Measurements from ENCODE around the gene ARRDC1.
"Not testable (repeated sequence)": the region's sequence is repeated elsewhere in the genome, so short reads cannot be mapped to it uniquely, and the experiment has no call there.

The ARRDC1 gene, protein sequence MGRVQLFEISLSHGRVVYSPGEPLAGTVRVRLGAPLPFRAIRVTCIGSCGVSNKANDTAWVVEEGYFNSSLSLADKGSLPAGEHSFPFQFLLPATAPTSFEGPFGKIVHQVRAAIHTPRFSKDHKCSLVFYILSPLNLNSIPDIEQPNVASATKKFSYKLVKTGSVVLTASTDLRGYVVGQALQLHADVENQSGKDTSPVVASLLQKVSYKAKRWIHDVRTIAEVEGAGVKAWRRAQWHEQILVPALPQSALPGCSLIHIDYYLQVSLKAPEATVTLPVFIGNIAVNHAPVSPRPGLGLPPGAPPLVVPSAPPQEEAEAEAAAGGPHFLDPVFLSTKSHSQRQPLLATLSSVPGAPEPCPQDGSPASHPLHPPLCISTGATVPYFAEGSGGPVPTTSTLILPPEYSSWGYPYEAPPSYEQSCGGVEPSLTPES

DNA sequence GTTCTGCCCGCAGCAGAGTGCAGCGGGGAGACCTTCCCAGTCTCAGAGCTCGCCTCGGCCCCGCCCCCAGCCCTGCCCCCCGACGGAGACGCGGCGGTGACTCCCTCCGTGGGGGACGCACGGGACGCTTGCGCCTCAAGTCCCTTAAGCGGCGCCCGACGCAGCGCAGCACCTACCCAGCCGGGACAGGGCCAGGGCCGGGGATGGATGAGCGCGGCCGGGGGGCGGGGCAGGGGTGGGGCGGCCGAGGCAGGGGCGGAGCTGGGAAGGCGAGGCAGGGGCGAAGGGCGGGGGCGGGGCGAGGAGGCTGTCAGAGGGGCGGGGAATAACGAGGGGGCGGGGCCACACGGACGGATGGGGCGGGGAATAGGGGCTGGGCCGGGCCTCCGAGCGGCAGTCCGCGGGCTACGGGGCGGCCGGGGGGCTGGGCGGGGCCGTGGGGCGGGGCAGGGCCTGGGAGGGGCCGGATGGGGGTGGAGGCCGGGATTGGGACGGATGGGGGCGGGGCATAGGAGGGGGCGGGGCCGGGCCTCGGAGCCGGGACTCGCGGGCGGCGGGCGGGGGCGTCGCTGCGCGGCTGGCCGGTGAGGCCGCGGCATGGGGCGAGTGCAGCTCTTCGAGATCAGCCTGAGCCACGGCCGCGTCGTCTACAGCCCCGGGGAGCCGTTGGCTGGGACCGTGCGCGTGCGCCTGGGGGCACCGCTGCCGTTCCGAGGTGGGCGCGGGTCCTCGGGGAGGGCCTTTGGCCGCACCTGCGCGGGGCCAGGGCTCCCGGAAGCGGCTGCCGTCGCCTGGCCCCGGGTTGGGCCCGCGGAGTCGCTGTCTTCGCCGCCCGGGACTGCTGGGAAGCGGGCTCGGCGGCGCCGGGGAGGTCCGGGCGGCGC lies at the start of gene ARRDC1:
Gene ARRDC1 (plus strand): TSS at position 566 of the 884 bp plus-strand sequence. CDS start 32 bp downstream, at position 598.
- H3K9me3 Mint-ChIP-seq, result no peaks in the 10 kb centered on the region
- no peaks in the 10 kb centered on the region for H3K36me3 Mint-ChIP-seq (ENCODE audit: low read depth)
- peaks cover 22% of the 10 kb centered on the region for H3K4me1 Mint-ChIP-seq (ENCODE audit: low read depth)
- no peak within 1 kb of the TSS for H3K27ac Mint-ChIP-seq
- H3K4me3 Mint-ChIP-seq, result peak within 1 kb of the TSS; percentile 85
- no peaks in the 10 kb centered on the region for H3K27me3 Mint-ChIP-seq

DNA sequence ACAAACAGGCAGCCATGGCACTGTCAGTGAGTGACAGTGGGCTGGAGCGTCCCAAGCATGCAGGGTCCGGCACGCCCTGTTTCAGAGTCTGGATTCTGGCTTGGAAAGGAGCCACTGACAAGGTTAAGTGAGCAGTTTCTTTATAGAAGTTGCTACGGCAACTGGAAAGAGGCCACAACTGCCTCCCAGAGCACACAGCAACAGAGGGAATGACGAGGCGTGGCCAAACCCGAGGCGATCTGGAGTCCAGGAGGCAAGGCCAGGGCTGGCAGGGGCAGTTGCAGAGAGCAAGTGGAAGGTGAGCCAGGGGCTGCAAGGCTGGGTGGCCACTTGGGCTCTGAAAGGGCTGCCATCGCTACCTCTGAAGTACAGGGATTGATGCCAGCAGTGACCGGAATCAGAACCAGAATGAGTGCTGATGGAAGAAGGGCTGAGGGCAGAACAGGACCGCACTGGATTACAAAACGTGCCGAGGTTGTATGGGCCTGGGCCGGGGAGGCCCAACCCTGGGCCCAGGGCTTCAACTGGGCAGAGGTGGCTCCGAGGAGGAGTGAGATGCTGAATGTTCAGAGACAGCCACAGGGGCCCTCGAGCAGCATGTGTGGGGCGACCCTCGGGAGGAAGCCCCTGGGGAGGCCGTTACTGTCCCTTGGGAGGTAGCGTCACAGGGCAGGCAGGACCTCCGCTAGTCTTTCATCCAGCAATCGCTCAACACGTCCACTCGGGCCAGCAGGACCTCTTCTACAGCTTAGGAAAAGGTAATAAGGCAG lies 49.2 kb upstream of the ARRDC1 start:
- Mint-ChIP-seq H3K9me3 (no peaks in the 10 kb centered on the region), H3K36me3 (ENCODE audit: low read depth) (peaks cover 45% of the 10 kb centered on the region), H3K27me3 (no peaks in the 10 kb centered on the region), H3K4me1 (ENCODE audit: low read depth) (peaks cover 8% of the 10 kb centered on the region), H3K4me3 (no peak overlapping the region), H3K27ac (no peak overlapping the region)

DNA sequence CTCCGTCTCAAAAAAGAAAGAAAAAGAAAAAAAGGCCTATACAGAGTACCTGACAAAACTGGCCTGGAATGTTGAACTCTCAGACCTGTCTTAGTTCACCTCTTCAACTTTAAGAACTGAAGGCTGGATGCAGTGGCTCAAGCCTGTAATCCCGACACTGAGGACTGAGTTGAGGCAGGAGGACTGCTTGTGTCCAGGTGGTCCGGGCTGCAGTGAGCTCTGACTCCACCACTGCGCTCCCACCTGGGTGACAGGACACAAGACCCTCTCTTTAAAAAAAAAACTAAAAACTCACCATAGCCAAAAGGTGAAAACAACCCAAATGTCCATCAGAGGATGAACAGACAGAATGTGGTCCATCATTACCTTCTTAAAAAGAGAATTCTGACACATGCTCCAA lies 47.4 kb upstream of the ARRDC1 start:
- Mint-ChIP-seq H3K36me3 (ENCODE audit: low read depth) (peaks cover 49% of the 10 kb centered on the region), H3K4me3 (no peak overlapping the region), H3K27me3 (no peaks in the 10 kb centered on the region), H3K4me1 (ENCODE audit: low read depth) (peaks cover 4% of the 10 kb centered on the region), H3K9me3 (no peaks in the 10 kb centered on the region), H3K27ac (no peak overlapping the region)

DNA sequence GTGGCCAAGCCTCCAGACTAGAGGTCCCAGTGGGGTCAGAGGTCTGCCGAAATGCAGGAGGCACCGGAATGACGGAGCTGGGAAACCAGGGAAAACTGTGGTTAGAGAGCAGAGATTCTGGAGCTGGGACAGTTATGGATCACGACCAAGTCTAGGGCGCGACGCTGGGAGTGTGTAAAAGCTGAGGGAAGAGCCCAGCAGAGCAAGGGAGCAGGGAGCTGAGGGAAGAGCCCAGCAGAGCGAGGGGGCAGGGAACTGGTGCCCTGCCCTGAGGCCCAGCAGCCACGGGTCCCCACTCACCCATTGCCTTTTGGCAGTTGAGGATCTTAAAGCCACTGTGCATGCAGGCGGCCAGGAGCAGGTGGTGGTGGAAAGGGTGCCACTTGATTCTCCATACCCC lies 41.4 kb upstream of the ARRDC1 start:
- Mint-ChIP-seq H3K27ac (no peak overlapping the region), H3K9me3 (no peaks in the 10 kb centered on the region), H3K36me3 (ENCODE audit: low read depth) (peaks cover 42% of the 10 kb centered on the region), H3K4me3 (no peak overlapping the region), H3K27me3 (no peaks in the 10 kb centered on the region), H3K4me1 (ENCODE audit: low read depth) (no peaks in the 10 kb centered on the region)

DNA sequence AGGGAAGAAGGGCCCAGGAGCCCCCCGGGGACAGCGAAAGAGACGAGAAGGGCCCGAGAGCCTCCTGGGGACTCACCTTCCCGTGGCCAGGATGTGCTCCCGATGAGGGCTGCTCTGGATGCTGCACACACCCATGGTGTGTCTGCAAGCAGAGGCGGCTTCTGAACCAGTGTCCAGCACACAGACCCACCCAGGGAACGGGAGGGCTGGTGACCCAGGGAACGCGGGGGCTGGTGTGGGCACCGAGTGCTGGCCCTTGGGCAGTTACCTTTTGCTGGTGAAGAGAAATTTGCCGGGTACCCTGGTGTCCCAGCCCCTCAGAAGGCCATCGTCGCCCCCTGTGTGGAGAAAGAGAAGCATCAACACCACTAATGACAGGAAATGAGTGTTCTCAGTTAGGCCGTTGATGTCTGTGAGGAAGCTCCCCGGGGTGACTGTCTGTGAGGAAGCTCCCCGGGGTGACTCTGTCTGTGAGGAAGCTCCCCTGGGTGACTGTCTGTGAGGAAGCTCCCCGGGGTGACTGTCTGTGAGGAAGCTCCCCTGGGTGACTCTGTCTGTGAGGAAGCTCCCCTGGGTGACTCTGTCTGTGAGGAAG lies 40.6 kb upstream of the ARRDC1 start:
- no peaks in the 10 kb centered on the region for H3K4me1 Mint-ChIP-seq (ENCODE audit: low read depth)
- H3K27ac Mint-ChIP-seq, result no peak overlapping the region
- H3K36me3 Mint-ChIP-seq (ENCODE audit: low read depth), result peaks cover 39% of the 10 kb centered on the region
- H3K27me3 Mint-ChIP-seq, result no peaks in the 10 kb centered on the region
- H3K4me3 Mint-ChIP-seq, result no peak overlapping the region
- no peaks in the 10 kb centered on the region for H3K9me3 Mint-ChIP-seq

DNA sequence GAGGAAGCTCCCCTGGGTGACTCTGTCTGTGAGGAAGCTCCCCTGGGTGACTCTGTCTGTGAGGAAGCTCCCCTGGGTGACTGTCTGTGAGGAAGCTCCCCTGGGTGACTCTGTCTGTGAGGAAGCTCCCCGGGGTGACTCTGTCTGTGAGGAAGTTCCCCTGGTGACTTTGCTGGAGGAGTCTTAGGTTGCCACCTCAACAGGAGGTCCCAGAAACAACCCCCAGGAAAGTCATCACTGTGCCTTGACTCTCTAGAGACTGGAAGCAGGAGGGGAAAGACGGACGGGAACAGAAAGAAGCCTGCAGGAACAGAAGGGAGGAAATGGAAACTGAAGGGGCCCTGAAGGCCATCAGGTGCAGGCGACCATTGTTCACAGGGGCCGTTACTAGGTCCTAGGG lies 37.0 kb upstream of the ARRDC1 start:
- H3K36me3 Mint-ChIP-seq (ENCODE audit: low read depth), result peaks cover 35% of the 10 kb centered on the region
- H3K4me1 Mint-ChIP-seq (ENCODE audit: low read depth); H3K4me3 Mint-ChIP-seq; H3K27me3 Mint-ChIP-seq; H3K27ac Mint-ChIP-seq; H3K9me3 Mint-ChIP-seq: not testable (repeated sequence)

DNA sequence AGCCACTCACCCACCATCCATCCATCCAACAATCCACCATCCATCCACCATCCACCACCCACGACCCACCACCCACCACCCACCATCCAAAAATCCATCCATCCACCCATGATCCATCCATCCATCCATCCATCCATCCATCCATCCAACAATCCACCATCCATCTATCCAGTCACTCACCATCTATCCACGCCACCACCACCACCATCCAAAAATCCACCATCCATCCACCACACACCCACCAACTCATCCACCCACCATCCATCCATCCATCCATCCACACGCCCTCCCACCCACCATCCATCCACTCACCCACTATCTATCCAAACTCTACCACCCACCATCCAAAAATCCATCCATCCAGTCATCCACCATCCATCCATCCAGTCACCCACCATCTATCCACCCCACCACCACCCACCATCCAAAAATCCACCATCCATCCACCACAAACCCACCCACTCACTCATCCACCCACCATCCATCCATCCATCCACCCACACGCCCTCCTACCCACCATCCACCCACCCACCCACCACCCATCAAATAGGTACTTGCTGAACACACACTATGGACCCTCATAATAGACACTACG lies 35.8 kb upstream of the ARRDC1 start:
- Mint-ChIP-seq H3K27me3 (no peaks in the 10 kb centered on the region), H3K9me3 (no peaks in the 10 kb centered on the region), H3K4me3 (no peak overlapping the region), H3K36me3 (ENCODE audit: low read depth) (peaks cover 35% of the 10 kb centered on the region), H3K4me1 (ENCODE audit: low read depth) (no peaks in the 10 kb centered on the region), H3K27ac (no peak overlapping the region)

DNA sequence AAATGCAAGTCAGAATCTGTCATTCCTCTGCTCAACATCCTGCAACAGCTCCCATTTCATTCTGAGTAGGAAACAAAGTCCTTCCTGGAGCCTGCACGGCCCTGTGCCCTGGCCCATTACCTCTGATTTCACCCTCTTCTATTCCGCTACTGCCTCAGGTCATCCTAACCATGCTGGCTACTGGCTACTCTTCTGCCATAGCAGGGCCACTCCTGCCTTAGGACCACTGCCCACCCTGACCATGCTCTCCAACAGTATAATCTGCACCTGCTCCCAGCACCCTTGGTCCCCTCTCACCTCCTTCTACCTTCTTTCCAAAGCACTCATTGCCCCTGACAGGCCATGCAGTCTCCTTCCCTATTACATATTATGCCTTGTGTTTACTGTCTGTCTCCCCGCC lies 34.9 kb upstream of the ARRDC1 start:
- peaks cover 8% of the 10 kb centered on the region for H3K4me1 Mint-ChIP-seq (ENCODE audit: low read depth)
- no peaks in the 10 kb centered on the region for H3K27me3 Mint-ChIP-seq
- no peak overlapping the region for H3K4me3 Mint-ChIP-seq
- H3K27ac Mint-ChIP-seq, result peak overlapping the region; percentile 0
- no peaks in the 10 kb centered on the region for H3K9me3 Mint-ChIP-seq
- H3K36me3 Mint-ChIP-seq (ENCODE audit: low read depth), result peaks cover 43% of the 10 kb centered on the region

DNA sequence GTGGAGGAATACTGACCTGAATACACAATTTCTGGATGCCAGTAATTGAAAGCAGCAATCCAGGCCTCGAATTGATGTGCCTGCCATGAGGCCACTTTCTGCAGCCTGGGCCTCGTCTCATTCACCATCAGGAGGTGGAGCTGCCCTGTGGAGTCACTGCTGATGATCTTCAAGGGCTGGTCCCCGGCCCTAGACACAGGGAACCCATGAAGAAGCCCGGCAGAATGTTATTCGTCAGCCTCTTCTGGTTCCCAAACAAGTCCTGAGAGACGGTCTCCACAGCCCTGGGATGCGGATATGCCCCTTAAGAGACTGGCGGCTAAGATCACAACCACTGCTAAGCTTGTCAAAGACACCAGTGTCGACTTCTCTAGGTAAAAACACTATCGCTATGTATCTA lies 31.3 kb upstream of the ARRDC1 start:
- H3K27ac Mint-ChIP-seq, result no peak overlapping the region
- peaks cover 53% of the 10 kb centered on the region for H3K36me3 Mint-ChIP-seq (ENCODE audit: low read depth)
- H3K9me3 Mint-ChIP-seq, result no peaks in the 10 kb centered on the region
- peaks cover 36% of the 10 kb centered on the region for H3K4me1 Mint-ChIP-seq (ENCODE audit: low read depth)
- no peak overlapping the region for H3K4me3 Mint-ChIP-seq
- no peaks in the 10 kb centered on the region for H3K27me3 Mint-ChIP-seq

DNA sequence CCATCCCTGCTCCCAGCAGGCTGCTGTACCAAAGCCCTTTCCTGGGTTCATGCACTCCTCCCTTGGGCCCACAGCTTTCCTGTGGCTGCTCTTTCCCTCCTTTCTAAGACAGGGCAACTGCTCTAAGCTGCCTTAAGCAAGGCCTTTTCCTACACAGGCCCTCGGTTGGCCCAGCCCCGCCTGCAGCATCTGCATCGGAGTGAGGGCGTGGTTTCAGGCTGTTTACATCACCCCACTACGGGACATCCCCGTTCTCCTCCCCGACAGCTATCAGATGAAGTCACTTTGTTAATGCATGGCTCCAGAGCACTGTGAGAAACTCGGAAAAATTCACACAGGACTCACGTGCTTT lies 30.1 kb upstream of the ARRDC1 start:
- Mint-ChIP-seq H3K36me3 (ENCODE audit: low read depth) (peaks cover 47% of the 10 kb centered on the region), H3K9me3 (no peaks in the 10 kb centered on the region), H3K27ac (peak overlapping the region; percentile 28), H3K27me3 (no peaks in the 10 kb centered on the region), H3K4me3 (no peak overlapping the region), H3K4me1 (ENCODE audit: low read depth) (peaks cover 39% of the 10 kb centered on the region)

DNA sequence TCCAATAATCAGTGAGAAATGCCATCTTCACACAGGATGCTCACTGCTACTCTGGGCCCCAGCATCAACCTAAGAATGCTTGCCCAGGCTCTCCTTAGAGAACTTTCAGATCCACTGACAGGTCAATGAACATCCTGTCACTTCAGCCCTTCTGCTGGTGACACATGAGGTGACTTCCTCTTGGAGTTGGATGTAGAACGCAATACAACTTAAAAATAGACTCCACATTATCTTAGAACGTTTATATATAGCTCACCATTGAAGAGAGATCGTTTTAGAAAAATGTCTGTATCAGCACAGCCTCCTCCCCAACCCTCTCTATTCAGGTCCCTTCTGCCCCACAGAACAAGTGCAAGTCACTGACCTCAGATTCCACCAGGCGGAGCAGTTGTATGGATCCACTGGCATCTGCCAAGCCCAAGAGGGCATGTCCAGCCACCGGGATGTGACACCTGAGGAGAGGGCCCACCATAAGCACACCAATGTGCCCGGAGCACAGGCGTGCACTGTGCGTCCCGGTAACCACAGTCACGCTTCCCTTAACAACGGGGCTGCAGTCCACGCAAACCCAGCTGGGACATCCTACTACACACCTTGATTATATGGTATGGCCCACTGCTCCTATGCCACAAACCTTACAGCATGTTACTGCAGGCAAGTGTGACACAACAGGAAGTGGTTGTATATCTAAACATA lies 29.6 kb upstream of the ARRDC1 start:
- no peaks in the 10 kb centered on the region for H3K9me3 Mint-ChIP-seq
- peaks cover 42% of the 10 kb centered on the region for H3K36me3 Mint-ChIP-seq (ENCODE audit: low read depth)

DNA sequence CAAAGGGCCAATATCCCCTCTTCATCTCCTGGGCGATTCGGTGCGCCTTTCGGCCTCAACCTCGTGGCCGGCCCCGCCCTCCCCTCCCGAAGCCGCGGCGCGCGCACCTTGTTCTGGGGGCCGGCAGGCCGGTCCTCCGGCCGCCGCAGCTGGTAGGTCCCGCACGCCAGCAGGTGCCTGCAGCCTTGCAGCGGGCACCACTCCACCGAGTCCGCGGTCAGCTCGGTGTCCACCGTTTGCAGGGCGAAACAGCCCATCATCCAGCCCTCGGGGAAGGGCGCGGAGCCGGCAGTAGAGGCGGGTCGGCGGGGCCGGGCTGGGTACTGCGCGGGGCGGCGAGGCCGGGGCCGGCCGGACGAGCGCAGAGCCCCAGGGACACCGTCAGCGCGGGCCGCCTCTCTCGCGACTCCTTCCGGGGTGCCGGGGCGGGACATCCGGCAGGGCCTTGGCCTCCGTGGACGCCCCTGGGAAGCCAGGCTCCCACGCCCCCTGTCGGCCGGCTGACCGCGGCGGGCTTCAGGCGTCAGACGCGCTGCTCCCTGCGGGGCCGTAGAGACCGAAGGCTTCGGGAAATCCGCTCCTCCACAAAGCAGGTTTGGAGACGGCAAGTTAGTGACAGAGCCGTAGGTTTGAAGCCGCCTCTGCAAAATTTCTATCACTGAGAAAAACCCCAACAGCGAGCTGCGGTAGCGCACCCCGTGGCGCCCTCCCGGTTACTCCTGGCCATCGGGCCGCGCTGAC lies 26.8 kb upstream of the ARRDC1 start, which contains the start of gene DPH7:
Gene DPH7 (minus strand): TSS at position 408 of the 741 bp plus-strand sequence. CDS start 148 bp downstream, at position 260.
- peak within 1 kb of the TSS; percentile 82 for H3K27ac Mint-ChIP-seq
- H3K9me3 Mint-ChIP-seq, result no peaks in the 10 kb centered on the region
- H3K4me3 Mint-ChIP-seq, result peak within 1 kb of the TSS; percentile 91
- H3K4me1 Mint-ChIP-seq (ENCODE audit: low read depth), result peaks cover 39% of the 10 kb centered on the region
- no peaks in the 10 kb centered on the region for H3K27me3 Mint-ChIP-seq
- peaks cover 51% of the 10 kb centered on the region for H3K36me3 Mint-ChIP-seq (ENCODE audit: low read depth)

More for the DNA sequence above, 29.6 kb upstream of the ARRDC1 start:
- H3K4me1 Mint-ChIP-seq (ENCODE audit: low read depth), result peaks cover 39% of the 10 kb centered on the region
- peak overlapping the region; percentile 1 for H3K4me3 Mint-ChIP-seq
- H3K27me3 Mint-ChIP-seq, result no peaks in the 10 kb centered on the region
- peak overlapping the region; percentile 28 for H3K27ac Mint-ChIP-seq

DNA sequence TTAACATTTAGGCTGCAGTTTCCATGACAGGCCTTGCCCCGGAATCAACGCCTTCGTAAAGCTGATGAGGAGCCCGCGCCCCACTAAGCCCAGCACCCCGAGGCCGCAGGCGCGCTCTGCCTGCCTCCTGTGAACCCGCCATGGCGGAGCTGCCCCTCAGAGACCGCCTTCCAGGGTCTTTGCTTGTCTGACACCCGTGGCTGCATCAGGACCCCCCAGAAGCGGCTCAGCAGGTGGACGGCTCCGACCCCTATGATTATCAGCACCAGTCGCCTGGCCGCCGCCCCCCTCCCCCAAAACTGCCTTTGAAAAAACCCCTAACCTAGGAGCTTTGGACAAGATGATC lies 26.3 kb upstream of the ARRDC1 start:
- H3K9me3 Mint-ChIP-seq, result no peaks in the 10 kb centered on the region
- no peaks in the 10 kb centered on the region for H3K27me3 Mint-ChIP-seq
- peaks cover 39% of the 10 kb centered on the region for H3K4me1 Mint-ChIP-seq (ENCODE audit: low read depth)
- peak overlapping the region; percentile 58 for H3K27ac Mint-ChIP-seq
- peak overlapping the region; percentile 56 for H3K4me3 Mint-ChIP-seq
- H3K36me3 Mint-ChIP-seq (ENCODE audit: low read depth), result peaks cover 49% of the 10 kb centered on the region
